Stimulated activated CD4-positive, alpha-beta T cell treated with anti-CD3 and anti-CD28 coated beads, TNF-alpha, amount 100 ng/mL, for 4 hours (primary cell): ENCODE data around the gene HEXIM1.

ENCODE experiments used
- DNase-seq, 3 experiments: peaks; one replicate each; pipeline ENCODE4 v3.0.0-alpha.2; 2020; ENCODE audit warnings: low read depth in 3 of 3

HEXIM1 gene

DNA sequence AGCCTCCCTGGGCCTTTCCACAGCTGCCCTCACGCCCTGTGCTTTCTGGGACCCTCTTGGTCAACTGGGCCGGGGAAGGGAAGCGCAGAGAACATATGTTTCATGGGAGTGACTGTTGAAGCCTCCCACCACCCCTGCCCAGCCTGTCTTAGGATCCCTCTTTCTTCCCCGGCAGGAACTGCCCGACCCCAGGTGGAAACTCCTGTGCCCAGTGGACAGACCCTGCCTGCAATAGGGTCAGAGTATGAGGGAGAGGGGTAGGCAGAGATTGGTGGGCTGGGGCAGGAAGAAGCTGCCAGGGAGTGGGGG is 23.9 kb downstream of the HEXIM1 start:
- no peak for DNase-seq

DNA sequence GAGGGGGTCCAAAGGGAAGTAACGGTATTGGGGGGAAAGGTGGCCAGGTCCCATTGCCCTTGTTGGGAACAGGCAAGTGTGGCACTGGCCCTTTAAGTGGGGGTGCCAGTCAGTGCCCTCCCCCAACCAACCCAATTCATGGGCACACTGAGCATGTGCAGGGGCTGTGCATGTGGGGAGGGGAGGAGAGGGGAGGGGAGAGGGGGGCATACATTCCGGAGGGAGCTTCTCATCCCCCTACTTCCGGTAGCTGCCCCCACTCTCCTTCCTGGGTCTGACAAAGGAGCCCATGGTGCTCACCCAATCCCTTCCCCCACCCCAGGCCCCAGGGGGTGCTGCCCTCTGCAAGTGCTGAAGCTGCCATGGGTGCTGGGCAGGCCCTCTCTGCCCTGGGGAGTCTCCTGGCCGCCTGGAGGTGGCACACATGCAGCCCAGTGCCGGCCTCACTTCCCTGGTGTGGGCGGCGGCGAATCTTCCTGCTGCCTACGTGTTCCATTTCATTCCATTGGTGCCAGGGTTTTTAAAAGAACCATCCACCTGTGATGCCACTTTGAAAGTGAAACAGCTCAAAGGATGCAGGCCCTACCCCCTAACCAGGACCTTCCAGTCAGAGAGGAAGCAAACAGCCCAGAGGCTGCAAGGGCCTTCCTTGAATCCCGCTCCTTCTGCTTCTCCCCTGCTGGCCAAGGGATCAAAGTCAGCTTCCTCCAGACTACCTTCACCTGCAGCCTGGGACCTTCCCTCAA is 24.4 kb downstream of the HEXIM1 start:
- DNase-seq, result peak in 1 of 3 experiments; percentile 35

DNA sequence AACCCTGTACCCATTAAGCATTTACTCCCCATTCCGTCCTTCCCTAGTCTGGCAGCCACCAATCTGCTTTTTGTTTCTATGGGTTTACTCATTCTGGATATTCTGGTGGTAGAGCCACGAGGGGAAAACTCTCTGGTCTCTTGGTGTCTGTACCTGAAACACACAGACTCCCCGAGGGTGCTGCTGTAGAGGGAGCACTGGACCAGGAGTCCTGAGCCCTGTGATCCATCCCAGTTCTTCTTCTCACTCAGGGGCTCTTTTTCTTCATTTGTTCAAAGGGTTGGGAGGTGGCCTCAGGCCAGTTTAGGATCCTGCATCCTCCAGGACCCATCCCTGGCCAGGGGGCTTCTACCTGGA is 27.5 kb downstream of the HEXIM1 start:
- no peak for DNase-seq

DNA sequence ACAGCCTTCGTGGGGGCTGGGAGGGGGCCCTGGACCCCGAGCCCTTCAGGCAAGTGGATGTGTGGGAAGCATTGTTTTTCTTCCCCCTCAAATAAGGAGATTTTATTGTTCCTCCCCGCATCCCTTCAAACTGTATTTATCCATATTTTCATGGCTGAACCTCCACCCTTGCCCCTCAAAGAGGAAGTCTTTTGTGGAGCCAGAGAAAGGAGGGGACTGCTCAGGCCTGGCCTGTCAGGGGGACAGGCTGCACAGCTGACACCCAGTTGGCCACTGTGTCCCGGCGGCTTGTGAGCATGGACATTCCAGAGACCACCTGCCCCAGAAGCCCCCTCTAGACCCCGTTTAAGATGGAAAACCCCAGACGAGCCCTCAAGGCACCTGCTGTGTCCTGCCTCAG is 29.3 kb downstream of the HEXIM1 start:
- no peak for DNase-seq

DNA sequence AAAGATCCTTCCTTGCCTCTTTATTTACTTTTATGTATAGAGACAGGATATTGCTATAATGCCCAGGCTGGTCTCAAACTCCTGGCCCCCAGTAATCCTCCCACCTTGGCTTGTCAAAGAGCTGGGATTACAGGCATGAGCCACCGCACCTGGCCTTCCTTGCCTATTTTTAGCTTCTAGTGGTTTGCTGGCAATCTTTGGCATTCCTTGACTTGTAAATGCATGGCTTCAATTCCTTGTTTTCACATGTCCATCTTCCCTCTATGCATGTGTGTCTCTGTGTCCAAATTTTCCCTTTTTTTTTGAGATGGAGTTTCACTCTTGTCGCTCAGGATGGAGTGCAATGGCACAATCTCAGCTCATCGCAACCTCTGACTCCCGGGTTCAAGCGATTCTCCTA is 35.9 kb downstream of the HEXIM1 start:
- DNase-seq, result no peak

DNA sequence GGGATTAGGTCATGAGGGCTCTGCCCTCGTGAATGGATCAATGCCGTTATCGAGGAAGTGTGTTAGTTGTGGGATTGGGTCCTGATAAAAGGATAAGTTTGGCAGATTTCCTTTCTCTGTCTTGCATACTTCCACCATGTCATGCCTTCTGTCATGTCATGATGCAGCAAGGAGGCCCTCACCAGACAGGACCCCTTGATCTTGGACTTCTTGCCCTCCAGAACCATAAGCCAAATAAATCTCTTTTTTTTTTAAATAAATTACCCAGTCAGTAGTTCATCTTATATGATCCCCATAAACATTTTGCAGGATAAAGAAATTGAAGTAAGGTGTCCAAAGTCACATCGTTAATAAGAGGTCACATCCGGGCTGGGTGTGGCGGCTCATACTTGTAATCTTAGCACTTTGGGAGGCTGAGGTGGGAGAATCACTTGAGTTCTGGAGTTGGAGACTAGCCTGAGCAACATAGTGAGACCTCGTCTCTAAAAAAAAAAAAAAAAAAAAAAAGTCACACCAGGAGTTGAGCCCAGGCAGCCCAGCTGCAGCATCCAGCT is 38.6 kb downstream of the HEXIM1 start:
- DNase-seq, result no peak

DNA sequence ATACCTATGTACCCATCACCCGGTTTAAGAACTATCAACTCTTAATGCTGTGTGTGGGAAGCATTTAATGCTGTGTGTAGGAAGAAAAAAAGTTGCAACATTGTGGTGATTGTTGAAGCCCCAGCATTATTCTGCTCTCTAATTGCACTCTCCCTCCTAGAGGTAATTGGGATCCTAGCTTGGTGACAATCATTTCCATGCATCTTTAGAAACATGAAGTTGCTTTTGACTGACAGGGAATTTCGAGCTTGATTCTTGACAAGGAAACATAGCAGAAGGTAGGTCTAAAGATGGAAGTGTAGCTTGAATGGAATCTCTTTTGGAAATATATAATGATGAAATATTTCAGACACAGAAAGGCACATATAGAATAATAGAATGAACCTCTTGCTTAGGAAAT is 40.7 kb downstream of the HEXIM1 start:
- no peak for DNase-seq

DNA sequence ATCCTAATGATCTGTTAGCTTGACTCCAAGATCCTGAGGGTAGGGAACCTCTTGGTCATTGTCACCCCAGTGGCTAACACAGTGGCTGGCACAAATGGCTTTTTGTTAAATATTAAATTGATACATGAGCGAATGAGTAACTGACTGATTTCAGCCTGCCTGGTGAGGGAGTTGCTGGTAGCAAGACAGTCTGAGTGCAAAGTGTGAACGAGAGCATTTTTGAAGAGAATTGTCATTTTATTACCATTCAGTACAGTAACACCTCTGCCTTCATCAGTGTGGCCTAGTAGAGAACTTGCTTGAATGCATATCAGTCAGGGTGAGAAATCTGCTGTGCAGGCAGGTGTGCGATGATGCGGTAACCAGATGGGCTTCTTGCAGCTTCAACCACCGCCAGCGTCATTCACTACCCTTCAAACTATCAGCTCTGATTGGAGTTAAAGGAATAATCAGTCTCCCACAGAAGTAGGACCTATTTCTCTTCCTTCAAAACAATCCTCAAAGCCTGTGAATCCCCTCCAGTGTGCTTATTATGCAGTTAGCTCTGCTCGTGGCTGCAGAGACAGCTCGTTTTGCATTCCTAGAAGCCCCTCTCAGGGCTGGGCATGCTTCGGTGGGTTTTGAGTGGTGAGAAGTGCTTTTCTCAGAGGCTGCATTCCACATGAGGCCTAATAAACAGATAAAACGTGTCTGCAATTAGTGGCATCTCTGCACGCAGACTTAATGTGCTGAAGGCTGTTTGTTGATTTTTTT is 42.4 kb downstream of the HEXIM1 start:
- no peak for DNase-seq

DNA sequence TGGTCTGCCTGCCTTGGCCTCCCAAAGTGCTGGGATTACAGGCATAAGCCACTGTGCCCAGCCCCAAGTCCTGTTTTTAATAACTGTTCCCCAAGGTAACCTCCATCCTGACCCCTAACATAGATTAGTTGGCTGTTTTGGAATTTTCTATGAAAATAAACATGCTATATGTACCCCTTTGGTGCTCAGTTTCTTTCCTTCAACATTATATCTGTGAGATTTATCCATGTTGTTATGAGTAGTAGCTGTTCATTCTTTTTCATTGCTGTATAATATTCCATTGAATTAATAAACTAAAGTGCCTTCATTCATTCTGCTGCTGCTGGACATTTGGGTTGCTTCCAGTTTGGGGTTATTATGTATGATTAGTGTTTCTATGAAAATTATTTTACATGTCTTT is 47.1 kb downstream of the HEXIM1 start:
- no peak for DNase-seq

DNA sequence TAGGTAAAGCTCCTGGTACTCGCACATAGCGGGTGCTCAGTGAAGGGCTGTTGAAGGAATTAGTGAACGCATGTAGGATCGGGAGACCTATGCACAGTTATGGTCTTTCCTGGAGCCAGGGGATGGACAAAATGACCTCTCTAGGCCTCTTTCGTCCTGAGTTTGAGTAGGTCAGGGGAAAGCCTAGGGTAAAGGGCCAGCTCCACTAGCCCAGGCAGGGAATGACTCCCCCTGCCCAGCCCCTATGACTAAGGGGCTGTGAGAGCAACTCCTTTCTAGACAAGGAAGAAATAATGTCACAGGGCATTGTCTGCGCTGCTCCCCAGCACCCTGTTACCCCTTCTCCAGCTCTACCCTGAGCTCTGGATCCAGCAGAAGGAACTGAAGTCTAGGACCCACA is 48.8 kb downstream of the HEXIM1 start:
- DNase-seq, result no peak

DNA sequence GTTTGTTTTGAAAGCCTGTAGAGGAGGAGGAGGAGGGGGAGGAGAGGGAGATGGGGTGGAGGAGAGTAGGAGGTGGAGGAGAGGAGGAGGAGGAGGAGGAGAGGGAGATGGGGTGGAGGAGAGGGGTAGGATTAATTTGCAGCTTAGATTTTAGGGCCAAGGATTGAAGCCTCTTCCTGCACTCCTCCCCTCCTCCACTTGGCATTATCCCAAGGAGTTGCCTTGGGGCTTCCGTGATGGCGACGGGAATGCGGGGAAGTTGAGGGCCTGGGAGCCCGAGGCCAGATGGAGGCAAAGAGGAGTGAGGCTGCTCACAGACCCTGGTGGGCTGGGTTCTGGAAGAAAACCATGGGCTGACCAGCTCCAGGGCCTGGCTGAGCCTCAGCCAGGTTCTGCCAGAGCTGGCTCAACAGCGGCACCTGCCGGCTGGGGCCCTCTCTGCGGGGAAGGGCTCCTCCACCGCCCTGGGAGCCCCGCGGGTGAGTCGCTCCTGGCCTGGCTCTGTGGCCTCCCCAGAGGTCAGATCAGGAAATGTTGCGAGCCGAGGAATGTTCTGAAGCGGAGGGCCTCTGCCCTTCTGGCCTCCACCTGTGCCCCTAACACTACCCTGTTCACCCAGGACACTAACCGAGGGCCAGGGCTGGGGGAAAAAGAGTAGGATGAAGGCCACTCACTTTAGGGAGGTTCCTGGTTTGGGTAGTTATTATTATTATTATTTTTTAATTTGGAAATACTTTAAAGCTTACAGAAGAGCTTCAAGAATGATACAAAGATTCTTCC is 49.5 kb downstream of the HEXIM1 start:
- DNase-seq, result peak; percentile 71 to 87 (median 74)

DNA sequence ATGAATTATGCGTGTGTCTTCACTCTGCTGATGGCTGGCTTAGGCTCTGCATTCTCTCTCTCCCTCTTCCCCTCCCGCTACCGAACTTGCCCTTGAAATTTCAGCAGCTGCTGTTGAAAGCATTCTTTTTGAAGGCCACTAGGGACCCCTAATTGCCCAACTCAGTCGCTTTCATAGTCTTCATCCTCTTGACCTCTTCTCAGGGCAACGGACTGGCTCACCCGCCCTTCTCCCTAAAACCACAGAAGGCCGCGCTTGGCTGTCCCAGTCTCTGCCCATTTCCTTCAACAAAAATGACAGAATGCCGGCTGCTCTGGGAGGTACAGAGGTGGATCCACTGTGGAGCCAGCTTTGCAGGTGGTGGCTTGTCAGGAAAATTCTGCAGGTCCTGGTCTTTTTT is 52.4 kb downstream of the HEXIM1 start:
- DNase-seq, result no peak

DNA sequence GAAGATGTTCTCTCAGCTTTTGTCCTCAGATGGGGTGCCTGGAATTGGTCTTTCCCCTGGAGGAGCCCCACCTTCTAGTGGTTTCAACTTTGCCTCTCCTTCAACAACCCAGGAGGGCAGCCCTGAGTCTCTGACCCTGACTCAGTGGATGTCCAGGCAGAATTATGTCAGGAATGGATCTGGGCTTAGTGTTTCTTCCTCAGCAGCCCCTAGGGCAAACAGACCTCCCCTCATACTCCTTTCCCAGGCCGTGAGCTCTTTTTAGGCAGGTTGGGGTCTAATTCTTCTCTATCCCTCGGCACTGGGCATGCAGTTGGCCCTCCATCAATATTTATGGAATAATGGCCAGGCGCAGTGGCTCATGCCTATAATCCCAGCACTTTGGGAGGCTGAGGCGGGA is 53.2 kb downstream of the HEXIM1 start:
- no peak for DNase-seq
